SK-N-SH (cell line): ENCODE results near the gene WDFY1.

Experiments used
- EP300 ChIP-seq, 2 experiments: IDR thresholded peaks; 2 replicates each; pipeline versions ENCODE4 v1.4.0 to v1.6.1; 2012; ENCODE audit warnings: borderline replicate concordance in 1 of 2, low read depth in 1 of 2, low read length in 1 of 2
- EZH2phosphoT487 ChIP-seq: fragments of 200-600 bp; sonication (generic); IDR thresholded peaks from 2 replicates; pipeline ENCODE4 v1.6.1; 2017; ENCODE audit warnings: low read depth, mixed run types, mild to moderate bottlenecking, antibody characterized with exemption, moderate library complexity, borderline replicate concordance
- RCOR1 ChIP-seq: fragments of 150-350 bp; IDR thresholded peaks from 2 replicates; pipeline ENCODE4 v1.6.1; 2017; ENCODE audit warnings: antibody characterized with exemption, low read length
- SMC3 ChIP-seq: IDR thresholded peaks from 2 replicates; pipeline ENCODE4 v1.6.1; 2012; ENCODE audit warnings: low read depth, low read length, improper control_type of control experiment
- TCF12 ChIP-seq: IDR thresholded peaks from 2 replicates; pipeline ENCODE4 v1.4.0; 2012
- TF ChIP-seq, protein P1 (sequence below): fragments of 150-350 bp; IDR thresholded peaks from 2 replicates; pipeline ENCODE4 v1.6.1; 2017; ENCODE audit warnings: antibody characterized with exemption, low read length, low read depth, borderline replicate concordance
- TF ChIP-seq, protein P2 (sequence below): fragments of 200-600 bp; sonication (generic); IDR thresholded peaks from 2 replicates; pipeline ENCODE4 v1.6.1; 2017; ENCODE audit warnings: antibody characterized with exemption, mild to moderate bottlenecking, moderate library complexity
- TF ChIP-seq, protein P3 (sequence below): IDR thresholded peaks from 2 replicates; pipeline ENCODE4 v1.4.0; 2012; ENCODE audit warnings: low read depth, borderline replicate concordance

DNA sequence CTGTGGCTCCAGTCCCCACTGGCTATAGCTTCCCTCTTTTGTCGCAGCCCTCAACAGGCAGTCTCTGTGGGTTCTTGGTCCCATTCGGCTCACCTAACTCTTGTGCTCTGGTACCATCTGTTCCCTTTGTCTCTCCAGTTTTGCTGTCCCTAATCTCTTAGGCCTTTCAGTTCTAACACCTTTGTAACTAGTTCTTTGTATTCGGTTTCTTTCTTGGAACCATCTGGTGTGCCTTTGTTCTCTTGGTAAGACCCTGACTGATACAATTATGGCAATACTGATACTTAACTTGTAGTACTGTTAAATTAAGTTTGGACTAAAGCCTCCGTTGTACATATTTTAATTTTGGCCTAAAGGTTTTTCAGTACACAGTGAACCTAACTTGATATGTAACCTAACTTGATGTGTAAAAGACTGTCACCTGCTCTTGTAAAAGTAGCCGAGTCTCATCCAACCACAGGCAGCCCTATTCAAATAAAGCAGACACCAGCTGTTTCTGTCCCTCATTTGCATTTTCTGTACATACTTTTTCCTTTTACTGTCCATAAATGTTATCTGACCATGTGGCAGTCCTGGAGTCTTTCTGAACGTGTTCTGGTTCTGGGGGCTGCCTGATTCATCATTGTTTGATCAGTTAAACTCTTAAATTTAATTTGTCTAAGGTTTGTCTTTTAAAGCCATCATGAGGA is 7.3 kb upstream of the WDFY1 start:
- TF ChIP-seq RCOR1 (no peak), SMC3 (no peak), EZH2phosphoT487 (no peak), TCF12 (no peak), EP300 (IDR thresholded peaks at IDR 0.05; ENCODE audit: borderline replicate concordance in 1 of 2, low read depth in 1 of 2, low read length in 1 of 2) (no peak)
- TF ChIP-seq, protein P1, sequence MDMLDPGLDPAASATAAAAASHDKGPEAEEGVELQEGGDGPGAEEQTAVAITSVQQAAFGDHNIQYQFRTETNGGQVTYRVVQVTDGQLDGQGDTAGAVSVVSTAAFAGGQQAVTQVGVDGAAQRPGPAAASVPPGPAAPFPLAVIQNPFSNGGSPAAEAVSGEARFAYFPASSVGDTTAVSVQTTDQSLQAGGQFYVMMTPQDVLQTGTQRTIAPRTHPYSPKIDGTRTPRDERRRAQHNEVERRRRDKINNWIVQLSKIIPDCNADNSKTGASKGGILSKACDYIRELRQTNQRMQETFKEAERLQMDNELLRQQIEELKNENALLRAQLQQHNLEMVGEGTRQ = no peak
- TF ChIP-seq, protein P2, sequence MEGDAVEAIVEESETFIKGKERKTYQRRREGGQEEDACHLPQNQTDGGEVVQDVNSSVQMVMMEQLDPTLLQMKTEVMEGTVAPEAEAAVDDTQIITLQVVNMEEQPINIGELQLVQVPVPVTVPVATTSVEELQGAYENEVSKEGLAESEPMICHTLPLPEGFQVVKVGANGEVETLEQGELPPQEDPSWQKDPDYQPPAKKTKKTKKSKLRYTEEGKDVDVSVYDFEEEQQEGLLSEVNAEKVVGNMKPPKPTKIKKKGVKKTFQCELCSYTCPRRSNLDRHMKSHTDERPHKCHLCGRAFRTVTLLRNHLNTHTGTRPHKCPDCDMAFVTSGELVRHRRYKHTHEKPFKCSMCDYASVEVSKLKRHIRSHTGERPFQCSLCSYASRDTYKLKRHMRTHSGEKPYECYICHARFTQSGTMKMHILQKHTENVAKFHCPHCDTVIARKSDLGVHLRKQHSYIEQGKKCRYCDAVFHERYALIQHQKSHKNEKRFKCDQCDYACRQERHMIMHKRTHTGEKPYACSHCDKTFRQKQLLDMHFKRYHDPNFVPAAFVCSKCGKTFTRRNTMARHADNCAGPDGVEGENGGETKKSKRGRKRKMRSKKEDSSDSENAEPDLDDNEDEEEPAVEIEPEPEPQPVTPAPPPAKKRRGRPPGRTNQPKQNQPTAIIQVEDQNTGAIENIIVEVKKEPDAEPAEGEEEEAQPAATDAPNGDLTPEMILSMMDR = no peak
- TF ChIP-seq, protein P3, sequence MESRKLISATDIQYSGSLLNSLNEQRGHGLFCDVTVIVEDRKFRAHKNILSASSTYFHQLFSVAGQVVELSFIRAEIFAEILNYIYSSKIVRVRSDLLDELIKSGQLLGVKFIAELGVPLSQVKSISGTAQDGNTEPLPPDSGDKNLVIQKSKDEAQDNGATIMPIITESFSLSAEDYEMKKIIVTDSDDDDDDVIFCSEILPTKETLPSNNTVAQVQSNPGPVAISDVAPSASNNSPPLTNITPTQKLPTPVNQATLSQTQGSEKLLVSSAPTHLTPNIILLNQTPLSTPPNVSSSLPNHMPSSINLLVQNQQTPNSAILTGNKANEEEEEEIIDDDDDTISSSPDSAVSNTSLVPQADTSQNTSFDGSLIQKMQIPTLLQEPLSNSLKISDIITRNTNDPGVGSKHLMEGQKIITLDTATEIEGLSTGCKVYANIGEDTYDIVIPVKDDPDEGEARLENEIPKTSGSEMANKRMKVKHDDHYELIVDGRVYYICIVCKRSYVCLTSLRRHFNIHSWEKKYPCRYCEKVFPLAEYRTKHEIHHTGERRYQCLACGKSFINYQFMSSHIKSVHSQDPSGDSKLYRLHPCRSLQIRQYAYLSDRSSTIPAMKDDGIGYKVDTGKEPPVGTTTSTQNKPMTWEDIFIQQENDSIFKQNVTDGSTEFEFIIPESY = no peak
